ENCODE results near the gene SLC17A6. TPM values are rescaled to one million over a fixed set of nuclear protein-coding genes. Genes with fewer than 3 reads are reported as not detected.

Gene SLC17A6
- polyA plus RNA-seq, 1 donor = not detected

DNA sequence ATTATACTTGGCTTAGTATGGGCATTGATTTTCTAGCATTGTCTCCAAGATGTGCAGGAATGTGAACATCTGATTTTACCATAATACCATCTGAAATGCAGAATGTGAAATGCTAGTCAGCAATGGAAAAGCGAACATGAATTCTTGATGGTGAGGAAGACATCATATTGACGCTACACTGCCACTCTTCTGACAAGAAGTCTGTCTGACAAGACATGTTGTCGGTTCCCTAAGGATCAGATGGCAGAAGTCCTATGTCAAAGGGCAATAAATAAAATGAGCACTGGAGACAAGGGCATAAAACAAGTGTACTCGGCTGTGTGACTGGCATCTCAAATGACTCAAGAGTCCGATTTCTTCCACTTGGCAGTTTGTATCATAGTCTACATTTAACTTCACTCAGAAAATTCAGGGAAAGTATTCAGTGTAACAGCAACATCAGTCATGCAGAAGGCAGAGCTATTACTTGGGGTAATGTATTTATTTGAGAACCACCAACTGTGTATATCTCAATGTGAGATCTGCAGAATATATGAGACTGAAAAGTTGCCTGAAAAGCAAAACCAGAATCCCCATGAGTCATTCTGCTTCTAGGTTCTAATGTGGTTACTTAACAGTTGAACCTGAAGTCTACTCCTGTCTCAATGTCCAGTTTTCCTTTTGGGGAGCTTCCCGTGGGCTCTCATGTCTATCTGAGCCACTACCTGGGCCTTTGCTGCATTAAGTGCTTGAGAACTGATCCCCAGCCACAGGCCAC is 51.5 kb downstream of the SLC17A6 start:
- DNase-seq (ENCODE audit: low read depth) = no peak

DNA sequence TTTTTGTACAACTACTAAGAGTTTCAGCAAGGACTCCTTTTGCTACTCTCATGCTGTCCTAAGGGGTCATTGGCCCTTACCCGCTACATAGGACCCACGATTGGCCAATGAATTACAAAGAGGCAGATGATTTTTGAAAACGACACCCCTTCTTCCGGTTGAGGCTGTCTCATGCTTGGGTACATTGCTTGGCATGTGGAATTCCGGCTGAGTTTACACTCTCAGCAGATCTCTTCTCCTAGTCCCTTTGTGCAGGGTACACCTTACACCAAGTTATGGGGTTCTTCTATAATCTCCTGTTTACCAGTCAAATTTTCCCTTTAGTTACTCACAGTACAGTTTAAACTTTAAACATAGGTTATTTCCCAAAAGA is 52.1 kb downstream of the SLC17A6 start:
- DNase-seq (ENCODE audit: low read depth) = no peak

DNA sequence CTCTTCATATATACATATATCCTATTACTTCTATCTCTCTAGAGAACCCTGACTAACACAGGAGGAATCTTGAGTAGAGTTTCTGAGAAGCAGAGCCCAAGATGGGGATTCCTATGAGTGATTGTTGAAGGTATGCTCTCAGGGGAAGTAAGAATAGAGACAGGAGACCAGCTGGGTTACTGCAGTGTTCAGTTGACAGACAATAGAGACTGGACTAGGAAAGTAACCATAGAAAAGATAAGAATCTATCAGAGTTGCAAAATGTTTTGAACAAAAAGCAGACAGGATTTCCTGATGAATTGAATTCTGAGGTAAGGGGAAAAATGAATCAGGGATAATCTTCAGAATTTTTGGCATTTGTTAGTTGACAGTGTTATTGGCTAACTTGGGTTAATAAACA is 54.4 kb downstream of the SLC17A6 start:
- DNase-seq (ENCODE audit: low read depth) = no peak

DNA sequence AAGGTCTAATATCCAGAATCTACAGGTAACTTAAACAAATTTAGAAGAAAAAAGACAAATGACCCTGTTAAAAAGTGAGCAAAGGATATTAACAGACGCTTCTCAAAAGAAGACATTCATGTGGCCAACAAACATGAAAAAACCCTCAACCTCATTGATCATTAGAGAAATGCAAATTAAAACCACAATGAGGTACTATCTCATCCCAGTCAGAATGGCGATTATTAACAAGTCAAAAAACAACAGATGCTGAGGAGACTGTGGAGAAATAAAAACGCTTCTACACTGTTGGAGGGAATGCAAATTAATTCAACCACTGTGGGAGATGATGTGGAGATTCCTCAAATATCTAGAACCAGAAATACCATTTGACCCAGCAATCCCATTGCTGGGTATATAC is 67.2 kb downstream of the SLC17A6 start:
- DNase-seq (ENCODE audit: low read depth) = no peak

DNA sequence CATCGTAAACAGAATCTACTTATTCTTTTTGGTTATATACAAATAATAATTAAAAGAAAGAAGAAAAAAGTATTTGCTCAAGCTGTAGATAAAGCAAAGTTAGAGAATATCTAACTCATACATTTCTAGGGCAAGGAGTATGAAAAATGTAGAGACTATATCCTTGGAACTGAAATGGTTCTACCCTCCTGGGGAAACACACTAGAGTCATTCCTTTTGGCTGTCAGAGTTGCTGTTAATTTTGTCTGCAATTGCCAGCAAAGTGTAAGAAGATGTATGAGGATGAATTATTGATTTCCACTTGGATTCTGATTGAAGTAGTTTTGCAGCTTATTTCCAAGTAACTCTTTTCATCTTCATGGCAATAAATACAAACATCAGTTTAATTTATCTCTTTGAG is 69.1 kb downstream of the SLC17A6 start:
- DNase-seq (ENCODE audit: low read depth) = no peak

DNA sequence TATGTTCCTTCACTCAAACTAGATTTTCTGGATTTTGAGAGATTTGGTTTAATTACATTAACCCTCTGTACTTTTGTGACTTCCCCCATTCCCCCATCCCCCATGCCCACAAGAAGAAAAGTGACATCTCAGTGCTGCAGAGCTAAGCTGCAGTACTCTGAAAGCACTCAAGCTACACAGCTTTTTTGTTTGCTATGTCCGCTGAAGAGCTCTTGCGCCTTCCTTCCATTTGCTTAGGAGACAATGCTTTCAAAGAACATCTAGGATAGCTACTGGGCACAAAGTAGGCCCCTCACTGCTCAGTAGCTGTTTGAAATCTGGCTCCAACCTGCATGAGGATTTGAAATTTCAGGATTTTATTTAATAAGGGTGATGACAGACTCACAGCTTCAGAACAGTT is 69.7 kb downstream of the SLC17A6 start:
- DNase-seq (ENCODE audit: low read depth) = no peak

DNA sequence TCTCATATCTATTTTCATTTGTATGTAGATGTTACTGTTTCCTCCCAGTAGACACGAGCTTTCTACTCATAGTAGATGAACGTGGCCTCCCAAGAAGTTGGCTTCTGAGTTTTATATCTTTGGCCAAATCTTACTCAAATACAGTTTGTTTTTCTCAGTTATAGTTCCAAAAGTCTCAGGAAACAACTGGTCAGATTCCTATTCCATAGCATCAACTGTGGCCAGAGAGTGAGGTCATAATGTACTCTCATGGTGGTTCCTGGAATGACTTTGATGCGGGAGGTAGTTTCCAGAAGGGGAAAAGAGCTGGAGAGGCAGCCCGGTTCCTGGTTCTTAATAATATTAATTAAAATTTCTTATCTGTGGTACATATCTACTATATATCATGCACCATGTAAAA is 77.3 kb downstream of the SLC17A6 start:
- DNase-seq (ENCODE audit: low read depth) = peak; percentile 44

DNA sequence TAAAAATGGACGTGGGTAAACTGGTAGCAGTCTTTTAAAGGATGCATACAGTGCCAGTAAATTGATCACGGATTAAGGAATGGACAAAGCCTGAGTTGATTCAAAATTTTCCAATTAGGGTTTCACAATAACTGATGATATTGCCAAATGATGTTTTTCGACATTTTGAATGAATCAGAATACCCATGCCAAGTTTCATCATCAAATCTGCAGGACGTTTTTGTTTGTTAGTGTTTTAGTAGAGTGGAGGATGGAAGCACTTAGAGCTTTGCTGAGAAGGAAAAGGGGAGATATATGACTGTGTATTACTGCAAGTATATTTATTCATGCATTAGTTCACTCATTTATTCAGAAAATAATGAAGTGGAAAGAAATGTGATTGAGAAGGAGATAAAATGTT is 78.3 kb downstream of the SLC17A6 start:
- DNase-seq (ENCODE audit: low read depth) = no peak

DNA sequence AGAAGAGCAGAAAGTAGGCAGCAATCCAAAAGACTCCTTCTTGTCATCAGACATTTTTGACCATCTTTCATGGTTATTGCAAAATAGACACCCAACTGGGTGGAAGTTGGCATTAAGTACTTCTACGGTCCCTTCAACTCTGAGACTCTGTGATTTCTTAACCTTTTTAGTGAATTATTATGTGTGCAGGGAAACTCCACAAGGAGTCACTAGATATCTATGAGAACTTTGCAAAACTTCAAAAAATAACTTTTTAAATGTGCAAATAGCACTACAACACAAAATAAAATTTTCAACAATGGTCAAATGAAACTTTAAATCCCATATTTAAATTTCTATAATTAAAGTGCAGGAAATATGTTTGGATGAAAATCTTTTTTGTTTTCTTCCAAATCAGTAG is 88.7 kb downstream of the SLC17A6 start:
- no peak for DNase-seq (ENCODE audit: low read depth)

Other genes starting within 250 kb of the SLC17A6 start
- gene ANO5, start 145.3 kb upstream of the SLC17A6 start, polyA plus RNA-seq (ENCODE audit: insufficient read length) = 14.4 TPM

Data from forelimb muscle (tissue), 1 donor.